ENCODE data around the gene PTEN. TPM values are rescaled to one million over a fixed set of nuclear protein-coding genes. Genes with fewer than 3 reads are reported as not detected.

The PTEN gene
- total and polyA plus RNA-seq, 2 donors (not counting 3 experiments of a cell fraction or from before 2014, with no cell fraction given): 8.0 to 76.9 TPM

DNA sequence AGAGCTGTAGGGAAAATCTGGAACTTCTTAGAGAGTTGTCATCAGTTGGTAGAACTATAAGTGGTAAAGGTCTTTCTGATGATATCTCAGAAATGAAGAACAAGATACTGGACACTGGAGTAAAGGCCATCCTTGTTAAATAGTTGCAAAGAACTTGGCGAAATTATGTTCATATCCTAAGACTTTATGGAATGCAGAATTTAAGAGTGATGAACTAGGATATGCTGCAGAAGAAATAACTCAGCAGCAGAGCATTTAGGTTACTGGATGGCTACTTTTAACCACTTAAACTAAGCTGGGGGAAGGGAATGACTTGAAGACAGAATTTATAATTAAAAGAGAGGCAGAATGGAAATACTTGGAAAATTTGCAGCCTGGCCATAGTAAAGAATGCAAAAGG lies 23.7 kb downstream of the PTEN start:
- no peak overlapping the region for H3K4me2 ChIP-seq (ENCODE audit: insufficient read depth, low read length)
- FAIRE-seq (no peak), DNase-seq (ENCODE audit: low read depth, low spot score) (no peak)
- H3K27ac ChIP-seq (ENCODE audit: insufficient read depth, low read depth, low read length): no peak overlapping the region
- no TSS peak for BruUV-seq (replicated peaks)
- CTCF ChIA-PET: no interaction called here
- H2AFZ ChIP-seq (ENCODE audit: low read depth, low read length): no peak overlapping the region
- H4K20me1 ChIP-seq (replicated peaks; ENCODE audit: control insufficient read depth, extremely low read depth, insufficient read depth, low read length): peaks cover 10% of the 10 kb centered on the region
- no peaks in the 10 kb centered on the region for H3K9me1 ChIP-seq (replicated peaks; ENCODE audit: control insufficient read depth, extremely low read depth, insufficient read depth, low read length)
- no peaks in the 10 kb centered on the region for H3K4me1 ChIP-seq (ENCODE audit: control insufficient read depth, extremely low read depth, insufficient read depth, low read length)
- H3K4me3 ChIP-seq (replicated peaks in 1 of 3; ENCODE audit: insufficient read depth in 1 of 3, low read depth in 1 of 3, low read length in 3 of 3): no peak overlapping the region
- H3K9ac ChIP-seq (replicated peaks; ENCODE audit: extremely low read depth, insufficient read depth, low read length): no peak overlapping the region
- TF ChIP-seq CTCF (IDR thresholded peaks at IDR 0.05; ENCODE audit: extremely low read depth in 1 of 2, insufficient read depth in 1 of 2, low read depth in 1 of 2, low read length in 2 of 2): no peak
- no peak for TF ChIP-seq POLR2A (IDR thresholded peaks at IDR 0.05; ENCODE audit: low read depth, low read length)
- no peak for TF ChIP-seq EZH2 (IDR thresholded peaks at IDR 0.05; ENCODE audit: borderline replicate concordance, low read depth, low read length, severe bottlenecking)
- no peak for TF ChIP-seq JUN (IDR thresholded peaks at IDR 0.05; ENCODE audit: borderline replicate concordance, insufficient read depth, insufficient read length, low read depth)
- no peak for TF ChIP-seq FOS (IDR thresholded peaks at IDR 0.05; ENCODE audit: borderline replicate concordance, insufficient read depth, low read length)
- TF ChIP-seq, protein P1, sequence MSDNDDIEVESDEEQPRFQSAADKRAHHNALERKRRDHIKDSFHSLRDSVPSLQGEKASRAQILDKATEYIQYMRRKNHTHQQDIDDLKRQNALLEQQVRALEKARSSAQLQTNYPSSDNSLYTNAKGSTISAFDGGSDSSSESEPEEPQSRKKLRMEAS (IDR thresholded peaks at IDR 0.05; ENCODE audit: insufficient read depth, insufficient read length): no peak
- TF ChIP-seq GATA2 (IDR thresholded peaks at IDR 0.05; ENCODE audit: insufficient read depth, insufficient read length, low read depth, low read length): no peak
- no peak for TF ChIP-seq MYC (IDR thresholded peaks at IDR 0.05; ENCODE audit: low read depth, low read length)
- TF ChIP-seq POLR2AphosphoS5 (IDR thresholded peaks at IDR 0.05; ENCODE audit: insufficient read depth, low read depth, low read length): no peak
- dilution Hi-C loops (cut with MboI; ENCODE audit: extremely low pct_ligation_motif_present, low sequenced_read_pairs) (no loop called here), intact Hi-C loops (cut with micrococcal nuclease) (no loop called here)
- no peaks in the 10 kb centered on the region for H3K27me3 ChIP-seq (ENCODE audit: control insufficient read depth in 2 of 2, insufficient read depth in 2 of 2, low read length in 2 of 2)
- peaks cover 65% of the 10 kb centered on the region for H3K79me2 ChIP-seq (ENCODE audit: control insufficient read depth, insufficient read depth, low read length)
- POLR2A ChIA-PET: no interaction called here
- no peaks in the 10 kb centered on the region for H3K9me3 ChIP-seq (replicated peaks; ENCODE audit: control insufficient read depth, insufficient read depth, low read length)
- peaks cover 0 to 3% of the 10 kb centered on the region in 2 experiments for H3K36me3 ChIP-seq (ENCODE audit: control insufficient read depth in 2 of 2, extremely low read depth in 1 of 2, insufficient read depth in 2 of 2, low read length in 2 of 2)
